K562 (cell line): Measurements from ENCODE around the gene HIVEP2. TPM values are rescaled to one million over a fixed set of nuclear protein-coding genes. Genes with fewer than 3 reads are reported as not detected.

ENCODE experiments used
- ATAC-seq: fragments of 200-7000 bp; cut with Tn5 transposase; 3 replicates; pipeline ENCODE4 v1.9.1; 2020; ENCODE audit warnings: moderate library complexity
- BruUV-seq: library from RNA; stranded (reverse); fragments of 400-500 nt; replicated peaks from 2 replicates; lab custom pipeline; 2021; lab: Mats Ljungman, UMichigan
- CTCF ChIA-PET: fragments of 300-600 bp; formaldehyde crosslinking; extraction: SDS; loops from one replicate; lab custom pipeline; 2021; ENCODE audit warnings: low intra/inter-chr PET ratio; lab: Yijun Ruan, JAX
- POLR2A ChIA-PET: fragments of 300-600, 350-650 bp; sonication (Branson Sonifier 250); formaldehyde crosslinking; extraction: SDS; loops from one replicate; lab custom pipeline; 2021; ENCODE audit warnings: antibody characterized with exemption, inconsistent platforms; lab: Yijun Ruan, JAX
- DNase-seq, 4 experiments: peaks; one replicate each; pipeline versions ENCODE4 v3.0.0 to v3.0.0-alpha.2; 2011 to 2018; ENCODE audit warnings: low spot score in 3 of 4, mixed read lengths in 3 of 4; ENCODE audit errors: extremely low read depth in 1 of 4
- FAIRE-seq: peaks from 2 replicates; lab custom pipeline; 2011; peaks lifted over from hg19 to GRCh38; lab: Jason Lieb, UNC
- H2AFZ ChIP-seq: 2 replicates; pipeline ENCODE4 v1.6.0; 2011; ENCODE audit warnings: low read depth, low read length, control low read depth, inconsistent platforms
- H3K27ac ChIP-seq: fragments of 200-600 bp; 3 replicates; pipeline ENCODE4 v1.8.0; 2011; ENCODE audit warnings: low read depth, mild to moderate bottlenecking, control low read depth, inconsistent platforms, low read length, moderate library complexity, mixed read lengths; ENCODE audit errors: extremely low read depth
- H3K27me3 ChIP-seq, 2 experiments: fragments of 300-600 bp in 1 of 2; 2 replicates in 1 of 2; 3 replicates in 1 of 2; pipeline versions ENCODE4 v1.6.0 to v1.8.0; 2011; ENCODE audit warnings: inconsistent platforms in 2 of 2, low read length in 2 of 2, mild to moderate bottlenecking in 1 of 2, mixed read lengths in 1 of 2, moderate library complexity in 1 of 2; ENCODE audit not compliant: control insufficient read depth in 2 of 2, insufficient read depth in 2 of 2
- H3K36me3 ChIP-seq: fragments of 300-600 bp; 3 replicates; pipeline ENCODE4 v1.8.0; 2011; ENCODE audit warnings: mild to moderate bottlenecking, low read length, inconsistent platforms; ENCODE audit not compliant: control insufficient read depth, insufficient read depth
- H3K4me1 ChIP-seq, 2 experiments: fragments of 200-600 bp in 1 of 2; replicated peaks in 1 of 2; 2 replicates in 1 of 2; 3 replicates in 1 of 2; pipeline versions ENCODE4 v1.5.1 to v1.8.0; 2011; ENCODE audit warnings: inconsistent platforms in 2 of 2, low read length in 2 of 2, mild to moderate bottlenecking in 1 of 2, mixed read lengths in 1 of 2, moderate library complexity in 1 of 2; ENCODE audit not compliant: control insufficient read depth in 2 of 2, insufficient read depth in 2 of 2
- H3K4me2 ChIP-seq: 2 replicates; pipeline ENCODE4 v1.6.1; 2011; ENCODE audit warnings: low read length, control low read depth, inconsistent platforms, mixed read lengths; ENCODE audit not compliant: insufficient read depth
- H3K4me3 ChIP-seq: fragments of 200-600 bp; sonication (generic), shearing (Covaris generic); 2 replicates; pipeline ENCODE4 v1.5.1; 2016; ENCODE audit warnings: control low read depth, inconsistent platforms
- H3K79me2 ChIP-seq: fragments of 200-600 bp; 3 replicates; pipeline ENCODE4 v1.8.0; 2011; ENCODE audit warnings: low read length, inconsistent platforms; ENCODE audit not compliant: control insufficient read depth, insufficient read depth
- H3K9ac ChIP-seq, 2 experiments: 2 replicates each; pipeline versions ENCODE4 v1.6.0 to v1.6.1; 2011; ENCODE audit warnings: low read depth in 2 of 2, low read length in 2 of 2, control low read depth in 1 of 2, inconsistent platforms in 1 of 2, mild to moderate bottlenecking in 1 of 2, mixed read lengths in 1 of 2; ENCODE audit not compliant: insufficient read depth in 1 of 2
- H3K9me1 ChIP-seq: one replicate; pipeline ENCODE4 v1.6.0; 2011; ENCODE audit warnings: inconsistent platforms, mild to moderate bottlenecking, low read length, moderate library complexity; ENCODE audit not compliant: control insufficient read depth, insufficient read depth
- H3K9me3 ChIP-seq: replicated peaks from 2 replicates; pipeline ENCODE4 v1.5.1; 2011; ENCODE audit warnings: low read depth, low read length, inconsistent platforms; ENCODE audit not compliant: control insufficient read depth, insufficient read depth
- H4K20me1 ChIP-seq: replicated peaks from 2 replicates; pipeline ENCODE4 v1.6.1; 2011; ENCODE audit warnings: low read length, inconsistent platforms, mixed read lengths; ENCODE audit not compliant: control insufficient read depth, insufficient read depth
- CBFA2T3 ChIP-seq: fragments of 450-650 bp; IDR thresholded peaks from 2 replicates; pipeline ENCODE4 v1.6.1; 2017
- CHD1 ChIP-seq: fragments of 200-600 bp; sonication (generic); IDR thresholded peaks from one replicate; pipeline ENCODE4 v1.6.1; 2012; ENCODE audit warnings: mild to moderate bottlenecking, moderate library complexity, low read length, inconsistent platforms
- FOXA3 ChIP-seq, 2 experiments: fragments of 450-650 bp in 1 of 2; sonication (generic) in 1 of 2; formaldehyde crosslinking; IDR thresholded peaks in 1 of 2; conservative IDR thresholded peaks in 1 of 2; 2 replicates each; pipeline versions ENCODE4 v1.4.0 to v1.8.0; 2020 to 2022; ENCODE audit warnings: mild to moderate bottlenecking in 2 of 2, missing genetic modification reagents in 1 of 2
- FUS ChIP-seq: fragments of 200-400 bp; formaldehyde crosslinking; optimal IDR thresholded peaks from 2 replicates; pipeline ENCODE3; 2017; ENCODE audit warnings: low read depth, low read length
- HLTF ChIP-seq: fragments of 450-650 bp; IDR thresholded peaks from 2 replicates; pipeline ENCODE4 v1.6.1; 2016
- HMBOX1 ChIP-seq: sonication (generic); IDR thresholded peaks from 2 replicates; pipeline ENCODE4 v1.6.1; 2016
- SMAD2 ChIP-seq: fragments of 150-350 bp; IDR thresholded peaks from 2 replicates; pipeline ENCODE4 v1.6.1; 2014; ENCODE audit warnings: low read depth, mild to moderate bottlenecking, low read length
- ZNF347 ChIP-seq: fragments of 450-650 bp; formaldehyde crosslinking; IDR thresholded peaks from 2 replicates; pipeline ENCODE4 v1.4.0; 2020; ENCODE audit warnings: low read depth, mild to moderate bottlenecking, moderate library complexity
- ZNF589 ChIP-seq: fragments of 200-800 bp; sonication (Bioruptor generic); IDR thresholded peaks from 2 replicates; pipeline ENCODE4 v1.6.1; 2016; ENCODE audit warnings: low read depth, missing genetic modification characterization, missing compliant biosample characterization
- in situ Hi-C: fragments of 300-500 bp; cut with MboI; formaldehyde crosslinking; loops from 4 replicates; pipeline ENCODE4 v1.15.0; 2018; ENCODE audit warnings: inconsistent platforms, mixed read lengths
- intact Hi-C: fragments of 100-400 bp; cut with micrococcal nuclease; formaldehyde crosslinking; loops from 2 replicates; pipeline ENCODE4 v1.14.2; 2022
- polyA plus RNA-seq, 8 experiments: library from polyadenylated mRNA; depleted of rRNA in 4 of 8; stranded (reverse) in 5 of 8; unstranded in 3 of 8; fragments of >200 nt; fragmentation: Nextera tagmentation in 2 of 8; fragmentation: Illumina TruSeq in 1 of 8; extraction: Ambion mirVana in 2 of 8; extraction: Trizol in 1 of 8; gene quantifications; 2 replicates each; pipeline versions ENCODE4 v1.2.1 to v1.2.3, GENCODE V29; 2011 to 2014; ENCODE audit warnings: inconsistent platforms in 1 of 8, missing spikeins in 1 of 8
- total RNA-seq, 7 experiments: library from RNA; depleted of rRNA in 6 of 7; stranded (reverse); fragments of >200 nt in 6 of 7; fragmentation: Illumina TruSeq in 2 of 7; extraction: Trizol in 2 of 7; gene quantifications; 2 replicates each; pipeline versions ENCODE4 v1.2.1 to v1.2.3, GENCODE V29; 2011 to 2021; ENCODE audit warnings: low replicate concordance in 1 of 7
- TF ChIP-seq, protein P1 (sequence below): sonication (generic); formaldehyde crosslinking; IDR thresholded peaks from 2 replicates; pipeline ENCODE4 v1.8.0; 2022; ENCODE audit warnings: missing genetic modification reagents, mild to moderate bottlenecking, borderline replicate concordance
- TF ChIP-seq, protein P2 (sequence below): fragments of 450-650 bp; IDR thresholded peaks from 2 replicates; pipeline ENCODE4 v1.7.0; 2016; ENCODE audit warnings: borderline replicate concordance

Gene HIVEP2
- total and polyA plus RNA-seq, 9 of the 15 experiments (the other 6 are each of a cell fraction or from before 2014, with no cell fraction given), result under 0.01 to 1.2 (median 0.31) TPM

- Histone ChIP-seq H3K36me3 (no peaks in the 10 kb centered on the region), H3K27me3 (peaks cover 0 to 2% of the 10 kb centered on the region in 2 experiments; a peak in 2 of 5 replicates), H4K20me1 (no peaks in the 10 kb centered on the region), H3K79me2 (no peaks in the 10 kb centered on the region), H2AFZ (no peak overlapping the region)
- in situ Hi-C loops, result no loop called here
- CTCF ChIA-PET, result no interaction called here
- TF ChIP-seq HMBOX1 (no peak), CBFA2T3 (no peak), HLTF (no peak), SMAD2 (no peak), FUS (no peak), CHD1 (no peak), FOXA3 (CRISPR knock-in tag; conservative IDR thresholded peaks at IDR 0.05 in 1 of 2, IDR thresholded peaks at IDR 0.05 in 1 of 2) (no peak), ZNF589 (no peak), ZNF347 (CRISPR knock-in tag) (no peak)
- TF ChIP-seq, protein P1, sequence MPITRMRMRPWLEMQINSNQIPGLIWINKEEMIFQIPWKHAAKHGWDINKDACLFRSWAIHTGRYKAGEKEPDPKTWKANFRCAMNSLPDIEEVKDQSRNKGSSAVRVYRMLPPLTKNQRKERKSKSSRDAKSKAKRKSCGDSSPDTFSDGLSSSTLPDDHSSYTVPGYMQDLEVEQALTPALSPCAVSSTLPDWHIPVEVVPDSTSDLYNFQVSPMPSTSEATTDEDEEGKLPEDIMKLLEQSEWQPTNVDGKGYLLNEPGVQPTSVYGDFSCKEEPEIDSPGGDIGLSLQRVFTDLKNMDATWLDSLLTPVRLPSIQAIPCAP, result no peak
- TF ChIP-seq, protein P2, sequence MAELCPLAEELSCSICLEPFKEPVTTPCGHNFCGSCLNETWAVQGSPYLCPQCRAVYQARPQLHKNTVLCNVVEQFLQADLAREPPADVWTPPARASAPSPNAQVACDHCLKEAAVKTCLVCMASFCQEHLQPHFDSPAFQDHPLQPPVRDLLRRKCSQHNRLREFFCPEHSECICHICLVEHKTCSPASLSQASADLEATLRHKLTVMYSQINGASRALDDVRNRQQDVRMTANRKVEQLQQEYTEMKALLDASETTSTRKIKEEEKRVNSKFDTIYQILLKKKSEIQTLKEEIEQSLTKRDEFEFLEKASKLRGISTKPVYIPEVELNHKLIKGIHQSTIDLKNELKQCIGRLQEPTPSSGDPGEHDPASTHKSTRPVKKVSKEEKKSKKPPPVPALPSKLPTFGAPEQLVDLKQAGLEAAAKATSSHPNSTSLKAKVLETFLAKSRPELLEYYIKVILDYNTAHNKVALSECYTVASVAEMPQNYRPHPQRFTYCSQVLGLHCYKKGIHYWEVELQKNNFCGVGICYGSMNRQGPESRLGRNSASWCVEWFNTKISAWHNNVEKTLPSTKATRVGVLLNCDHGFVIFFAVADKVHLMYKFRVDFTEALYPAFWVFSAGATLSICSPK, result no peak
- TF ChIP-seq, all 486 proteins: peak for 0
- Histone ChIP-seq H3K27ac (no peak overlapping the region), H3K4me2 (no peak overlapping the region), H3K4me3 (no peak overlapping the region), H3K9me1 (no peaks in the 10 kb centered on the region), H3K9me3 (no peaks in the 10 kb centered on the region), H3K9ac (no peak overlapping the region), H3K4me1 (no peaks in the 10 kb centered on the region)
- intact Hi-C loops, result no loop called here
- BruUV-seq, result no TSS peak
- POLR2A ChIA-PET, result interaction anchor here (1.5 kb wide), 1 partner anchor 11 kb away, joined by 4 read pairs; no protein-coding TSS in a partner anchor
- FAIRE-seq (no peak), ATAC-seq (no peak), DNase-seq (no peak)
These were observed 158.5 kb downstream of the HIVEP2 start for GRCh38 chr6:142786476-142786875.
